Mesendoderm (in vitro differentiated cells): ENCODE measurements around the gene KIF17.

Source experiments
- DNase-seq: peaks from one replicate; pipeline ENCODE4 v3.0.0; 2013
- H2AK5ac ChIP-seq: 2 replicates; pipeline ENCODE4 v1.6.1; 2013; ENCODE audit warnings: low read length, inconsistent platforms
- H2BK120ac ChIP-seq: 2 replicates; pipeline ENCODE4 v1.6.1; 2013; ENCODE audit warnings: low read depth, mild to moderate bottlenecking, low read length, moderate library complexity, mixed read lengths
- H2BK15ac ChIP-seq: replicated peaks from 2 replicates; pipeline ENCODE4 v1.6.1; 2013; ENCODE audit warnings: low read depth, mild to moderate bottlenecking, moderate library complexity
- H2BK5ac ChIP-seq: 2 replicates; pipeline ENCODE4 v1.6.1; 2013; ENCODE audit warnings: low read length, inconsistent platforms
- H3K18ac ChIP-seq: 2 replicates; pipeline ENCODE4 v1.6.1; 2013; ENCODE audit warnings: mild to moderate bottlenecking, low read length, mixed read lengths
- H3K23ac ChIP-seq: one replicate; pipeline ENCODE4 v1.6.1; 2013; ENCODE audit warnings: low read length
- H3K27ac ChIP-seq: 2 replicates; pipeline ENCODE4 v1.5.1; 2013; ENCODE audit warnings: low read depth, mild to moderate bottlenecking, inconsistent platforms, low read length, moderate library complexity
- H3K27me3 ChIP-seq: 2 replicates; pipeline ENCODE4 v1.6.1; 2013; ENCODE audit warnings: low read length, control low read depth, mild to moderate bottlenecking, inconsistent platforms; ENCODE audit not compliant: insufficient read depth, poor library complexity
- H3K36me3 ChIP-seq: 2 replicates; pipeline ENCODE4 v1.6.1; 2013; ENCODE audit warnings: low read length, inconsistent platforms; ENCODE audit not compliant: control insufficient read depth, insufficient read depth
- H3K4ac ChIP-seq: one replicate; pipeline ENCODE4 v1.6.1; 2013; ENCODE audit warnings: low read depth, mild to moderate bottlenecking, low read length, moderate library complexity
- H3K4me1 ChIP-seq: 2 replicates; pipeline ENCODE4 v1.6.1; 2013; ENCODE audit warnings: low read depth, low read length, inconsistent platforms; ENCODE audit not compliant: control insufficient read depth
- H3K4me2 ChIP-seq: 2 replicates; pipeline ENCODE4 v1.6.1; 2013; ENCODE audit warnings: low read length
- H3K4me3 ChIP-seq: 2 replicates; pipeline ENCODE4 v1.5.1; 2013; ENCODE audit warnings: mild to moderate bottlenecking, low read length
- H3K56ac ChIP-seq: one replicate; pipeline ENCODE4 v1.6.1; 2013; ENCODE audit warnings: low read length
- H3K79me1 ChIP-seq: 2 replicates; pipeline ENCODE4 v1.6.1; 2013; ENCODE audit warnings: low read length, inconsistent platforms
- H3K79me2 ChIP-seq: 2 replicates; pipeline ENCODE4 v1.6.1; 2013; ENCODE audit warnings: mild to moderate bottlenecking, low read length; ENCODE audit not compliant: control insufficient read depth, insufficient read depth
- H3K9ac ChIP-seq: 2 replicates; pipeline ENCODE4 v1.6.1; 2013; ENCODE audit warnings: low read length, inconsistent platforms
- H4K5ac ChIP-seq: one replicate; pipeline ENCODE4 v1.6.1; 2013; ENCODE audit warnings: low read length
- H4K8ac ChIP-seq: one replicate; pipeline ENCODE4 v1.6.1; 2013; ENCODE audit warnings: low read depth, mild to moderate bottlenecking, control low read depth, low read length, moderate library complexity
- WGBS: extraction: QIAGEN DNeasy Blood & Tissue Kit; methylation state at CpG from one replicate; pipeline ENCODE4 v1.1.7; 2013; ENCODE audit warnings: low lambda C conversion rate, missing lambda C conversion rate; ENCODE audit not compliant: insufficient coverage; ENCODE audit errors: extremely low coverage; 5-methylcytosine and 5-hydroxymethylcytosine counted together

KIF17 gene

GRCh38 chr1:20708891-20709290, 8.9 kb downstream of the KIF17 start:
- Histone ChIP-seq H3K4ac (no peak overlapping the region), H3K4me2 (no peak overlapping the region), H2BK120ac (no peak overlapping the region), H3K36me3 (no peaks in the 10 kb centered on the region), H3K4me3 (no peak overlapping the region), H4K8ac (no peak overlapping the region), H3K79me1 (no peaks in the 10 kb centered on the region), H3K27ac (no peak overlapping the region), H2AK5ac (no peak overlapping the region), H2BK15ac (no peak overlapping the region), H2BK5ac (no peak overlapping the region), H3K9ac (no peak overlapping the region), H3K56ac (no peak overlapping the region), H3K27me3 (no peaks in the 10 kb centered on the region), H4K5ac (no peak overlapping the region), H3K4me1 (no peaks in the 10 kb centered on the region), H3K18ac (no peak overlapping the region), H3K23ac (no peak overlapping the region), H3K79me2 (no peaks in the 10 kb centered on the region)
- no CpG with 5 or more reads among the region's 5 CpGs for WGBS
- DNase-seq, result no peak

- no peaks in the 10 kb centered on the region for H3K36me3 ChIP-seq
- no peak overlapping the region for H3K4me3 ChIP-seq
- no peak for DNase-seq
- H2AK5ac ChIP-seq, result no peak overlapping the region
- H3K27me3 ChIP-seq, result no peaks in the 10 kb centered on the region
- H3K27ac ChIP-seq, result no peak overlapping the region
- H3K56ac ChIP-seq, result no peak overlapping the region
- no peak overlapping the region for H2BK5ac ChIP-seq
- no peaks in the 10 kb centered on the region for H3K79me2 ChIP-seq
- no peak overlapping the region for H3K23ac ChIP-seq
- no peak overlapping the region for H4K8ac ChIP-seq
- no peak overlapping the region for H2BK15ac ChIP-seq
- H3K4me1 ChIP-seq, result no peaks in the 10 kb centered on the region
- no peak overlapping the region for H3K18ac ChIP-seq
- no peak overlapping the region for H3K4me2 ChIP-seq
- H3K79me1 ChIP-seq, result no peaks in the 10 kb centered on the region
- H3K4ac ChIP-seq, result no peak overlapping the region
- H3K9ac ChIP-seq, result no peak overlapping the region
- H4K5ac ChIP-seq, result no peak overlapping the region
- no peak overlapping the region for H2BK120ac ChIP-seq
- WGBS, result no CpG with 5 or more reads among the region's 6 CpGs
Measured at GRCh38 chr1:20708057-20708456, 9.8 kb downstream of the KIF17 start.

- H3K23ac ChIP-seq, result no peak overlapping the region
- H2BK5ac ChIP-seq, result no peak overlapping the region
- no peaks in the 10 kb centered on the region for H3K36me3 ChIP-seq
- H3K4me3 ChIP-seq, result no peak overlapping the region
- H3K18ac ChIP-seq, result no peak overlapping the region
- H2AK5ac ChIP-seq, result no peak overlapping the region
- no peaks in the 10 kb centered on the region for H3K4me1 ChIP-seq
- H2BK15ac ChIP-seq, result no peak overlapping the region
- H3K4me2 ChIP-seq, result no peak overlapping the region
- H3K79me2 ChIP-seq, result no peaks in the 10 kb centered on the region
- H3K27ac ChIP-seq, result no peak overlapping the region
- H3K27me3 ChIP-seq, result no peaks in the 10 kb centered on the region
- no CpG with 5 or more reads among the region's 5 CpGs for WGBS
- no peak overlapping the region for H4K5ac ChIP-seq
- no peak overlapping the region for H3K4ac ChIP-seq
- H3K79me1 ChIP-seq, result no peaks in the 10 kb centered on the region
- DNase-seq, result no peak
- no peak overlapping the region for H4K8ac ChIP-seq
- no peak overlapping the region for H3K9ac ChIP-seq
- no peak overlapping the region for H2BK120ac ChIP-seq
- no peak overlapping the region for H3K56ac ChIP-seq
Measured at GRCh38 chr1:20706841-20707240, 11.0 kb downstream of the KIF17 start.

- DNase-seq, result peak; percentile 16
- Histone ChIP-seq H3K27me3 (no peaks in the 10 kb centered on the region), H2BK15ac (no peak overlapping the region), H2BK120ac (no peak overlapping the region), H4K8ac (no peak overlapping the region), H3K56ac (no peak overlapping the region), H3K27ac (no peak overlapping the region), H3K23ac (no peak overlapping the region), H3K36me3 (no peaks in the 10 kb centered on the region), H3K4me3 (no peak overlapping the region), H4K5ac (no peak overlapping the region), H3K79me1 (no peaks in the 10 kb centered on the region), H3K79me2 (no peaks in the 10 kb centered on the region), H2AK5ac (no peak overlapping the region), H3K4me1 (no peaks in the 10 kb centered on the region), H3K9ac (no peak overlapping the region), H3K4ac (no peak overlapping the region), H3K4me2 (no peak overlapping the region), H2BK5ac (no peak overlapping the region), H3K18ac (no peak overlapping the region)
- no CpG with 5 or more reads among the region's 15 CpGs for WGBS
Measured at GRCh38 chr1:20705203-20705755, 12.5 kb downstream of the KIF17 start.

- H3K23ac ChIP-seq, result no peak overlapping the region
- no peak overlapping the region for H4K8ac ChIP-seq
- no peak overlapping the region for H3K4me3 ChIP-seq
- H3K36me3 ChIP-seq, result no peaks in the 10 kb centered on the region
- no peak overlapping the region for H3K4me2 ChIP-seq
- WGBS, result no CpG with 5 or more reads among the region's 41 CpGs
- no peak overlapping the region for H2BK5ac ChIP-seq
- H3K4me1 ChIP-seq, result no peaks in the 10 kb centered on the region
- H3K4ac ChIP-seq, result no peak overlapping the region
- no peak overlapping the region for H3K9ac ChIP-seq
- H3K56ac ChIP-seq, result no peak overlapping the region
- no peaks in the 10 kb centered on the region for H3K79me2 ChIP-seq
- H3K27ac ChIP-seq, result no peak overlapping the region
- H3K18ac ChIP-seq, result no peak overlapping the region
- no peak overlapping the region for H2BK15ac ChIP-seq
- no peak overlapping the region for H2AK5ac ChIP-seq
- no peak for DNase-seq
- no peaks in the 10 kb centered on the region for H3K27me3 ChIP-seq
- H2BK120ac ChIP-seq, result no peak overlapping the region
- H3K79me1 ChIP-seq, result no peaks in the 10 kb centered on the region
- no peak overlapping the region for H4K5ac ChIP-seq
Measured at GRCh38 chr1:20704390-20705202, 13.2 kb downstream of the KIF17 start.
